ENCODE results near the gene DGLUCY.
"Not testable (repeated sequence)": the region's sequence is repeated elsewhere in the genome, so short reads cannot be mapped to it uniquely, and the experiment has no call there.

DGLUCY gene

DNA sequence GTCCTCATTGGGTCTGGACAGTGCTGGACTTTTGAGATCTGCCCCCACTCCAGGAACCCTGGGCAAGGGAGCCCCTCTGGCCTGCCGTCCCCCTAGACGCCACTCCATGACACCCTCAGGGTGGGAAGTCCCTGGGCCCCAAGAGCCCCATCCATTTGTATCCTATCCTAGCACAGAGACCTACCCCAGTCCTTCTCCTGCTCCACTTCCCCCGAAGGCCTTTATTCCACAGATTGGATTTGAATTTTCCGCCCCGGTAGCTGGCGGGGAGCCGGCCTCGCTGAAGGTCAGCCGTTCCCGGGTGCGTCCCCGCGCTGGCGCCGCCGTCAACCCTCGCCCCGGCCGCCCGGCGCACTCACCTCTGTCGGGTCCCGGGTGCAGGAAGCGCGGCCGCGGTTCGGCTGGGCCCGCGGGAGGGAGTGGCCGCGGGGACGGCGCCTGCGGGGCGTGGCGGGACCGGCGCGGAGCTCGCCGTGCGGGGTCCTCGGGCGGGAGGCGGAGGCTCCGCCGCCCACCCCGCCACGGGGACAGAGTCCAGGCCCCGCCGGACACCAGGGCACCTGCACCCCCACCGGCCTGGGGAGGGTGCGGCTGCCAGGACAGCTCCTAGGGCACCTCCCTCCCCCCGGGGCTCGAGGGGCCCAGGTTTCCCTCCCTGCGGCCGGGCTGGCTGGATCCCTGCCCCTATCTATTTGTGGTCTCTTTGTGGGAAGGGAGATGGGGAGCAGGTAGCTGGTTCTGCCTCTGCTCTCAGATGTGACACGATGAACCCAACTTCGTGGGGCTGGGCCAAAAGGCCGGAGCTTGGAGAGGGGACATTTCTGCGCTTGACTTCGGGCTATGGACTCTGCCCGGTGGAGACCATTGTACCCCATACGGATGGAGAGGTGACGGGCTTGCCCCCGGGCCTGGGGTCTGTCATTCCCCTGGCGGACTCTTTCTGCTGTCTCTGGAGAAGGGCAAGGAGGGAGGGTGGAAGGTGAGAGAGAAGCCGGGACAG lies 150.6 kb downstream of the DGLUCY start:
- DNase-seq, result no peak

- DNase-seq, result no peak
These were observed 151.5 kb downstream of the DGLUCY start for GRCh38 chr14:91265404-91265803.

DNA sequence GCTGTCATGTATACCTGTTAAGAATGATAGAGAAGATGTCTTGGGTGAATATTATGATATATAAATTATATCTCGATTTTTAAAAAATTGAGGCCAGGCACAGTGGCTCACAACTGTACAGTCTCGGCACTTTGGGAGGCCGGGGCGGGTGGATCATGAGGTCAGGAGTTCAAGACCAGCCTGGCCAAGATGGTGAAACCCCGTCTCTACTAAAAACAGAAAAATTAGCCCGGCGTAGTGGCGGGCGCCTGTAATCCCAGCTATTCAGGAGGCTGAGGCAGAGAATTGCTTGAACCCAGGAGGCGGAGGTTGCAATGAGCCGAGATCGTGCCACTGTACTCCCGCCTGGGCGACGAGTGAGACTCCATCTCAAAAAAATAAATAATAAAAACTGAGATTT lies 152.4 kb downstream of the DGLUCY start:
- DNase-seq, result not testable (repeated sequence)

DNA sequence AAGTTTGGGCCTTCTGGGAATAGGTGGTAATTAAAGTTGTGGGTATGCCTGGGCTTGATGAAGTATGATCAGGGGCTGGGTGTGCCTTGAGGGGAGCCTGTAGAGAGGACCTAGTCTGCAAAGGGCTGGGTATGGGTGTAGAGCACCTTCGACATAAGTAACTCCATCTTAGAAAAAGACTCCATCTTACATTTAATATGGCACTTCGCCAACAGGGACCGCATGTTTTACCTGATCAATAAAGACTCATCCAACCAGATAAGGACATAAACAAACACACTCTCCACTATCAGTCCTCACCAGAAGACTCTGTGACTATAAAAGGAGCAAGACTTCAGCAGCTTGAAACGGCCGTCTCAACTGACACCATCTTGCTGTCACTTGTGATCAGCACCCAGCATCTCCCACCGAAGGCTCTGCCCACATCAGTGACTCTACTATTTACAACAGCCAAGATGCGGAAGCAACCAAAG lies 154.1 kb downstream of the DGLUCY start:
- no peak for DNase-seq

GRCh38 chr14:91269076-91269991 lies 155.5 kb downstream of the DGLUCY start:
- DNase-seq, result no peak

GRCh38 chr14:91270188-91270587 lies 156.3 kb downstream of the DGLUCY start:
- no peak for DNase-seq

DNA sequence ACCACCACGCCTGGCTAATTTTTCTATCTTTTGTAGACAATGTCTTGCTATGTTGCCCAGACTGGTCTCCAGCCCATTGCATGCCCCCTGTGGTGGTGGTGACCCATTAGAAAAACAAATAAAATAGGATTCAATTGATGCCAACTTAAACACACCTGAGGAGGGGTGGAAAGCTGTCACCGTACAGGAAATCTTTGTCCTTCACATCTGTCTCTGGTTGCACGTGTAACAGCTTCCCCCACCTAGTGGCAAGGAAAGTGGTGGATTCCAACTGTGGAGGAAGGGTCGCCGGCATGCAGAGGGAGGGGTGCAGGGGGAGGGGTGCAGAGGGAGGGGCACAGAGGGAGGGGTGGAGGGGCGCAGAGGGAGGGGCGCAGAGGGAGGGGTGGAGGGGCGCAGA lies 156.7 kb downstream of the DGLUCY start:
- no peak for DNase-seq

DNA sequence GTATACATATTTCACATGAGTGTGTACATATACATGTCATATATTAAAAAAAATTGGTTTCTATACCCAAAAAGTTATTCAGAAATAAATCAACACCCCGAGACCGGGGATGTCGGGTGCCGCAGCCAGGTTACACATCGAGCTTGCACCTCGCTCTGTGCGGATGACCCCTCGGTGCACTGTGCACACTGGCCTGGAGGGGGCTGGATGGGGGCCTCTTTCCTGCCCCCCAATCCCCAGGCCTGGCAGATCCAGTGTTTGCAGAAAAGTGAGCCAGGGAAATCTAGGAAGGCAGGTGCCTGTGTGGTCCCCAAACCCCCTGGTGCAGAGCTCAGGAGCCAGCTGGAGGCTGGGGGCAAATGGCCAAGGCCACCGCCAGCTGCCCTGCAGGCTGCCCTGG lies 157.8 kb downstream of the DGLUCY start:
- no peak for DNase-seq

GRCh38 chr14:91272341-91273272 lies 158.7 kb downstream of the DGLUCY start:
- DNase-seq, result no peak

DNA sequence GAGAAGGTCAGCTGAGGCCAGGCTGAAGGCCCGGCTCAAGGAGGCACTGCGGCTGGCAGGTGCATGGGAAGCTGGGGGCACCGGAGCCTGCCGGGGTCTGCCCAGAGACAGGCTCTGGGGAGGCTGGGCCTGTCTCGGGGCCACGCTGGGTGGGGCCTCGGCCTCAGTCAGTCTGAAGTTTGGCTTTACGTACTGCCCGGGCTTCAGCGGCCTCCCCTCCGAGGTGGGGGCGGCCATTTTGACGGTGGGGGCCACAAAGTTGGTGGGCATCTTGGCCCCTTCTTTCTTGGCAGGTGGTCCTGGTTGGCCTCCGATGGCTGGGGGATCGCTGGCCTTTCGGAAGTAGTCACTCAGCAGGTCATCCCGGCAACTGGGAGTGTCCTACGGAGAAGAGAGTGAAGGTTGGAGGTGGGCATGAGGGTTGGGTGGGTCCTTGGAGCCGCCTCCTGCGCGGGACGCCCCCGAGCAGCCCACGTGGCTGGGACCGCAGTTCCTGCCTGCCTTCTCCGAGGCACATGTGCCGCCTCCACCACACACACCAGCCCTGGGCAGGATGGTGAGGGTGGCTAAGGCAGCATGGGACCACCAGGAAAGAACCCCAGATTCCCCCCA lies 159.5 kb downstream of the DGLUCY start:
- no peak for DNase-seq

GRCh38 chr14:91273885-91274273 lies 160.0 kb downstream of the DGLUCY start:
- no peak for DNase-seq

DNA sequence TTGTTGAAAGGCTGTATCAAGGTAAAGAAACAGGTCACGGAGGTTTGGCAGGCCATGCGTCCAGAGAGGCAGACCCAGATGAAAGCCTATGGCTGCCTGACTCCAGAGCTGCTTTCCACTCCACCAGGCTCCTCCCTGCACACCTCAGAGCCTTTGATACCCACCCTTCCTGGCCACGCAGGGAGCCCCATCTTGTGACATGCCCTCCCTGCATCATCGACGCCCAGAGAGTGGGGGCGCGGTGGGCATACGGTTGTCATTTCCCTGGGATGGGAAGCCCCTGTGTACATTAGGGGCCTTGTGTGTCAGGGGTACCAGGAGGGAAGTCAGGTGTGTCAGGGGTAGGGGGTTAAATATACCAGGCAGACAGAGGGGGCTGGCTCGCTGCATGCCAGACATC lies 160.9 kb downstream of the DGLUCY start:
- no peak for DNase-seq
